NAMALWA (cell line): Measurements from ENCODE around the gene CCND3.

Experiments used
- DNase-seq: peaks from one replicate; pipeline ENCODE4 v3.0.0-alpha.2; 2015; ENCODE audit warnings: low spot score

Gene CCND3

GRCh38 chr6:41941280-41942066 is at the start of gene CCND3:
Gene CCND3 (minus strand): TSS chr6:41941808. CDS start chr6:41941649, 159 bp downstream.
- DNase-seq, result peak; percentile 92

- DNase-seq, result no peak
Observed at GRCh38 chr6:41986339-41986738, 44.7 kb upstream of the CCND3 start.

- no peak for DNase-seq
Observed at GRCh38 chr6:41984623-41985022, 43.0 kb upstream of the CCND3 start.

- DNase-seq, result peak; percentile 45
Observed at GRCh38 chr6:41976794-41977484, 35.3 kb upstream of the CCND3 start.

- DNase-seq, result no peak
Observed at GRCh38 chr6:41975276-41975675, 33.7 kb upstream of the CCND3 start.

GRCh38 chr6:41974281-41974825 is 32.7 kb upstream of the CCND3 start:
- peak; percentile 64 for DNase-seq

GRCh38 chr6:41972826-41973225 is 31.2 kb upstream of the CCND3 start:
- no peak for DNase-seq

GRCh38 chr6:41970436-41970846 is 28.8 kb upstream of the CCND3 start:
- no peak for DNase-seq

GRCh38 chr6:41967312-41968287 is 26.0 kb upstream of the CCND3 start:
- no peak for DNase-seq

GRCh38 chr6:41966961-41967311 is 25.3 kb upstream of the CCND3 start:
- DNase-seq, result no peak

- DNase-seq, result no peak
Observed at GRCh38 chr6:41966214-41966920, 24.8 kb upstream of the CCND3 start.

GRCh38 chr6:41965429-41966213 is 24.0 kb upstream of the CCND3 start:
- no peak for DNase-seq

- peak; percentile 26 for DNase-seq
Observed at GRCh38 chr6:41964201-41964887, 22.7 kb upstream of the CCND3 start.

GRCh38 chr6:41963371-41963770 is 21.8 kb upstream of the CCND3 start:
- no peak for DNase-seq

GRCh38 chr6:41960028-41960427 is 18.4 kb upstream of the CCND3 start:
- DNase-seq, result no peak

- no peak for DNase-seq
Observed at GRCh38 chr6:41958022-41958856, 16.6 kb upstream of the CCND3 start.

- DNase-seq, result no peak
Observed at GRCh38 chr6:41957117-41957516, 15.5 kb upstream of the CCND3 start.

GRCh38 chr6:41955412-41955811 is 13.8 kb upstream of the CCND3 start:
- no peak for DNase-seq

- no peak for DNase-seq
Observed at GRCh38 chr6:41954668-41955067, 13.1 kb upstream of the CCND3 start.
